Fibroblast of lung (primary cell): ENCODE measurements around the gene EIF2B5. TPM values are rescaled to one million over a fixed set of nuclear protein-coding genes. Genes with fewer than 3 reads are reported as not detected.

ENCODE experiments used
- DNase-seq, 2 donors: peaks; one replicate each; pipeline versions ENCODE4 v3.0.0 to v3.0.0-alpha.2; 2010; ENCODE audit warnings: low read depth in 2 of 2
- H2AFZ ChIP-seq: 2 replicates; pipeline ENCODE4 v1.5.1; 2012; ENCODE audit warnings: low read length, control low read depth, inconsistent platforms
- H3K27ac ChIP-seq: 2 replicates; pipeline ENCODE4 v1.5.1; 2011; ENCODE audit warnings: low read length, control low read depth; ENCODE audit not compliant: insufficient read depth
- H3K27me3 ChIP-seq: 2 replicates; pipeline ENCODE4 v1.5.1; 2011; ENCODE audit warnings: mild to moderate bottlenecking, low read length; ENCODE audit not compliant: control insufficient read depth, insufficient read depth
- H3K36me3 ChIP-seq: 2 replicates; pipeline ENCODE4 v1.5.1; 2011; ENCODE audit warnings: low read length; ENCODE audit not compliant: control insufficient read depth, insufficient read depth
- H3K4me1 ChIP-seq: 2 replicates; pipeline ENCODE4 v1.5.1; 2011; ENCODE audit warnings: low read length; ENCODE audit not compliant: control insufficient read depth, insufficient read depth; ENCODE audit errors: extremely low read depth
- H3K4me2 ChIP-seq: 2 replicates; pipeline ENCODE4 v1.5.1; 2011; ENCODE audit warnings: low read length, control low read depth; ENCODE audit not compliant: insufficient read depth; ENCODE audit errors: extremely low read depth
- H3K4me3 ChIP-seq, 4 experiments: fragments of 200-600 bp in 1 of 4; sonication (generic) in 1 of 4; replicated peaks in 1 of 4; 2 replicates each; pipeline ENCODE4 v1.5.1; 2011 to 2016; ENCODE audit warnings: low read length in 4 of 4, low read depth in 3 of 4, mild to moderate bottlenecking in 3 of 4, control low read depth in 2 of 4, inconsistent platforms in 1 of 4, mixed read lengths in 1 of 4; ENCODE audit not compliant: insufficient read depth in 1 of 4; ENCODE audit errors: control extremely low read depth in 1 of 4
- H3K79me2 ChIP-seq: 2 replicates; pipeline ENCODE4 v1.5.1; 2012; ENCODE audit warnings: mild to moderate bottlenecking, low read length, inconsistent platforms; ENCODE audit not compliant: control insufficient read depth, insufficient read depth
- H3K9ac ChIP-seq: 2 replicates; pipeline ENCODE4 v1.5.1; 2011; ENCODE audit warnings: mild to moderate bottlenecking, low read length, control low read depth; ENCODE audit not compliant: insufficient read depth
- H3K9me3 ChIP-seq: 2 replicates; pipeline ENCODE4 v1.5.1; 2012; ENCODE audit warnings: low read depth, low read length; ENCODE audit not compliant: control insufficient read depth, insufficient read depth
- H4K20me1 ChIP-seq: 2 replicates; pipeline ENCODE4 v1.5.1; 2011; ENCODE audit warnings: low read length; ENCODE audit not compliant: control insufficient read depth, insufficient read depth; ENCODE audit errors: extremely low read depth
- CTCF ChIP-seq, 2 donors: IDR thresholded peaks in 1 of 2; conservative IDR thresholded peaks in 1 of 2; 1 replicate in 1 of 2; 2 replicates in 1 of 2; pipeline ENCODE4 v1.5.1; 2011 to 2012; ENCODE audit warnings: low read length in 2 of 2, control low read depth in 1 of 2, inconsistent platforms in 1 of 2, low read depth in 1 of 2, mild to moderate bottlenecking in 1 of 2
- EZH2 ChIP-seq: IDR thresholded peaks from 2 replicates; pipeline ENCODE4 v1.5.1; 2012; ENCODE audit warnings: low read length, control low read depth, mild to moderate bottlenecking; ENCODE audit errors: missing control alignments
- polyA plus RNA-seq, 2 donors: library from polyadenylated mRNA; depleted of rRNA in 1 of 2; stranded (reverse) in 1 of 2; unstranded in 1 of 2; fragments of >200 nt; gene quantifications; 2 replicates each; pipeline ENCODE4 v1.2.1, GENCODE V29; 2011 to 2012; ENCODE audit warnings: missing spikeins in 1 of 2
- total RNA-seq: library from RNA; depleted of rRNA; stranded (reverse); fragments of >200 nt; gene quantifications from 2 replicates; pipeline ENCODE4 v1.2.1, GENCODE V29; 2014

EIF2B5 gene
- total and polyA plus RNA-seq, 2 donors (not counting 1 experiment from before 2014, with no cell fraction given) = 23.8 to 26.9 TPM

- no peaks in the 10 kb centered on the region for H3K27me3 ChIP-seq
- no peak for DNase-seq
- peaks cover 40% of the 10 kb centered on the region for H3K79me2 ChIP-seq
- peaks cover 7% of the 10 kb centered on the region for H3K4me1 ChIP-seq
- TF ChIP-seq CTCF (conservative IDR thresholded peaks at IDR 0.05 in 1 of 2, IDR thresholded peaks at IDR 0.05 in 1 of 2; ENCODE audit: low read depth in 1 of 2, low read length in 2 of 2) = no peak
- TF ChIP-seq EZH2 = no peak
- H3K9me3 ChIP-seq = no peaks in the 10 kb centered on the region
- H3K27ac ChIP-seq = no peak overlapping the region
- H2AFZ ChIP-seq = no peak overlapping the region
- H3K36me3 ChIP-seq = peaks cover 22% of the 10 kb centered on the region
- H4K20me1 ChIP-seq = no peaks in the 10 kb centered on the region
- no peak overlapping the region for H3K4me2 ChIP-seq
- no peak overlapping the region for H3K9ac ChIP-seq
- H3K4me3 ChIP-seq = no peak overlapping the region
Observed at GRCh38 chr3:184174284-184174645, 39.1 kb downstream of the EIF2B5 start.

DNA sequence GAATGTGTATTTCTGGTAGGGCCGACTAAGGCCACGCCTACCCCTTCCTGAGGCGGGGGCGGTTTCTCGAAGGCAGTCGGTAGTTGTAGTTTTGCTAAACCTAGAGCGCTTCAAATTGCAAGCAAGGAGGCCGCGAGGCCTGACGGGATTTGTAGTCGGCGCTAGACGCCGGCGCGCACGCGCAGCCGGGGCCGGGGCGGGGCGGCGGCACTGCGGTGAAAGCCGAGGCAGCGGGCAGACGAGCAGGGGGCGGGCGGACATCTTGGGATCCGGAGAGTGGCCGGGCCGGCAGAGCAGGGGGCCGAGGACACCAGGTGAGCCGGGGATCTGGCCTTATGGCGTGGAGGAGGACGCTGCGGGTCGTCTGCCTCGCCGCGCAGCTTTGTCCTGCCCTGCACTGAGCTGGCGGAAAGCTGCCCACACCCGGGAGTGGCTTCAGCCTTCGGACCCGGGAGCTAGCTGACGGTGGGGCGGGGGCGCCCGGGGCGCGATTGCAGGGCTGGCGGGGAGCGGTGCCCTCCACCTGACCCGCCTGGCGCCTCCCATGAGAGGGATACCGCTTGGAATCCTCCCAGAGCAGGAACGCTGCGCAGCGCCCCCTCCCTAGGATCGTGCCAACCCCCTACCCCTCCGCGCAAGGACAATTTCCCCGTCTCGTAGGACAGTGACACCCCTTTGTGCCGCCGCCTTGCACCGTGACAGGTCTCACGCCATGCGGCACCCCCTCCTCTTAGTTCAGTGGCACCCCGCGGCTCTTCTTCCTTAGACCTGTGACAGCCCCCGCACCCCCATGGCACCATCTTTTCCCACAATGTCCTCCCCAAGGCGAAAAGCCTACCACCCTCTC, 39.7 kb downstream of the EIF2B5 start, which contains the start of gene AP2M1:
AP2M1 (plus strand) TSS at position 210 of the 847 bp plus-strand sequence. CDS start 2,139 bp downstream, outside the sequence.
- no peaks in the 10 kb centered on the region for H3K9me3 ChIP-seq
- DNase-seq = peak; percentile 99 to 100
- no peaks in the 10 kb centered on the region for H3K27me3 ChIP-seq
- H3K79me2 ChIP-seq = peaks cover 43% of the 10 kb centered on the region
- H3K27ac ChIP-seq = peak within 1 kb of the TSS; percentile 89
- peaks cover 20% of the 10 kb centered on the region for H3K36me3 ChIP-seq
- peak within 1 kb of the TSS; percentile 47 to 98 (median 75) for H3K4me3 ChIP-seq
- peaks cover 7% of the 10 kb centered on the region for H3K4me1 ChIP-seq
- H4K20me1 ChIP-seq = no peaks in the 10 kb centered on the region
- peak within 1 kb of the TSS; percentile 93 for H3K9ac ChIP-seq
- H3K4me2 ChIP-seq = peak within 1 kb of the TSS; percentile 38
- TF ChIP-seq CTCF (conservative IDR thresholded peaks at IDR 0.05 in 1 of 2, IDR thresholded peaks at IDR 0.05 in 1 of 2; ENCODE audit: low read depth in 1 of 2, low read length in 2 of 2) (no peak), EZH2 (no peak)
- no peak within 1 kb of the TSS for H2AFZ ChIP-seq

- peaks cover 24% of the 10 kb centered on the region for H3K36me3 ChIP-seq
- no peaks in the 10 kb centered on the region for H3K9me3 ChIP-seq
- TF ChIP-seq EZH2 (no peak), CTCF (conservative IDR thresholded peaks at IDR 0.05 in 1 of 2, IDR thresholded peaks at IDR 0.05 in 1 of 2; ENCODE audit: low read depth in 1 of 2, low read length in 2 of 2) (no peak)
- no peak overlapping the region for H2AFZ ChIP-seq
- peaks cover 7% of the 10 kb centered on the region for H3K4me1 ChIP-seq
- H3K27me3 ChIP-seq = no peaks in the 10 kb centered on the region
- H3K27ac ChIP-seq = peak overlapping the region; percentile 89
- H3K4me3 ChIP-seq = peak overlapping the region; percentile 47 to 98 (median 75)
- H3K79me2 ChIP-seq = peaks cover 47% of the 10 kb centered on the region
- peaks cover 2% of the 10 kb centered on the region for H4K20me1 ChIP-seq
- no peak for DNase-seq
- H3K9ac ChIP-seq = peak overlapping the region; percentile 93
- peak overlapping the region; percentile 38 for H3K4me2 ChIP-seq
Observed at GRCh38 chr3:184175506-184175905, 40.3 kb downstream of the EIF2B5 start.
